Esophagus squamous epithelium (tissue), 5 donors: ENCODE results near the gene KDM1B. TPM values are rescaled to one million over a fixed set of nuclear protein-coding genes. Genes with fewer than 3 reads are reported as not detected.

ENCODE experiments used
- DNase-seq: peaks from one replicate; lab custom pipeline; 2025; lab: John Stamatoyannopoulos, UW
- H3K27ac ChIP-seq, 4 donors: fragments of 200-600 bp; sonication (generic); one replicate each; pipeline ENCODE4 v1.5.1; 2016 to 2019; ENCODE audit warnings: mild to moderate bottlenecking in 1 of 4
- H3K27me3 ChIP-seq, 4 donors: fragments of 200-600 bp; sonication (generic); 1 replicate in 3 of 4; 2 replicates in 1 of 4; pipeline versions ENCODE4 v1.5.1 to v1.6.0; 2017 to 2021; ENCODE audit warnings: antibody characterized with exemption in 1 of 4
- H3K36me3 ChIP-seq, 3 donors: fragments of 200-600 bp; sonication (generic); one replicate each; pipeline ENCODE4 v1.5.1; 2016 to 2019
- H3K4me1 ChIP-seq, 3 donors: fragments of 200-600 bp; sonication (generic); one replicate each; pipeline ENCODE4 v1.5.1; 2017 to 2019
- H3K4me3 ChIP-seq, 4 donors: fragments of 200-600 bp; sonication (generic); 1 replicate in 3 of 4; 2 replicates in 1 of 4; pipeline ENCODE4 v1.5.1; 2016 to 2019; ENCODE audit warnings: mild to moderate bottlenecking in 2 of 4, moderate library complexity in 1 of 4
- H3K9me3 ChIP-seq, 3 donors: fragments of 200-600 bp; sonication (generic); one replicate each; pipeline ENCODE4 v1.5.1; 2016 to 2019
- CTCF ChIP-seq, 6 experiments: fragments of 450-650 bp in 4 of 6; fragments of 200-600 bp in 2 of 6; sonication (generic) in 2 of 6; IDR thresholded peaks; one replicate each; pipeline ENCODE4 v1.5.1; 2016 to 2019; ENCODE audit warnings: antibody characterized with exemption in 6 of 6, mild to moderate bottlenecking in 4 of 6, moderate library complexity in 4 of 6
- POLR2A ChIP-seq, 4 donors: fragments of 450-650 bp; IDR thresholded peaks; one replicate each; pipeline ENCODE4 v1.6.1; 2017; ENCODE audit warnings: antibody characterized with exemption in 4 of 4, mild to moderate bottlenecking in 4 of 4, moderate library complexity in 3 of 4
- WGBS, 2 donors: methylation state at CpG; one replicate each; pipeline ENCODE4 v1.1.5; 2018; 5-methylcytosine and 5-hydroxymethylcytosine counted together
- intact Hi-C: fragments of 100-400 bp; cut with DNase I; formaldehyde crosslinking; loops from one replicate; pipeline ENCODE4 v1.15.0; 2022
- total RNA-seq, 4 donors: library from RNA; depleted of rRNA; stranded (reverse); fragments of >200 nt; gene quantifications; one replicate each; pipeline ENCODE4 v1.1.0, GENCODE V29; 2016
- donor health status: DM: yes; HTN: yes; CAD: no.

Gene KDM1B
- total RNA-seq, 4 donors from 2014 or later, result 12.2 to 24.5 (median 18.2) TPM

GRCh38 chr6:18209539-18210197 lies 54.4 kb downstream of the KDM1B start:
- no peaks in the 10 kb centered on the region for H3K4me1 ChIP-seq
- H3K9me3 ChIP-seq, result no peaks in the 10 kb centered on the region
- no peak overlapping the region for H3K27ac ChIP-seq
- TF ChIP-seq POLR2A (IDR thresholded peaks at IDR 0.05) (no peak), CTCF (IDR thresholded peaks at IDR 0.05) (no peak)
- no peaks in the 10 kb centered on the region for H3K27me3 ChIP-seq
- no peak overlapping the region for H3K4me3 ChIP-seq
- no peak for DNase-seq
- intact Hi-C loops, result no loop called here
- peaks cover under 1 to 72% (median 8%) of the 10 kb centered on the region in 3 donors for H3K36me3 ChIP-seq
- 79 to 81% methylated on average over 12 of the region's 12 CpGs for WGBS, 2 donors

- H3K4me3 ChIP-seq, result no peak overlapping the region
- 85 to 93% methylated on average over 5 of the region's 5 CpGs for WGBS, 2 donors
- TF ChIP-seq CTCF (IDR thresholded peaks at IDR 0.05) (no peak), POLR2A (IDR thresholded peaks at IDR 0.05) (no peak)
- intact Hi-C loops, result no loop called here
- no peak overlapping the region for H3K27ac ChIP-seq
- H3K4me1 ChIP-seq, result no peaks in the 10 kb centered on the region
- no peaks in the 10 kb centered on the region for H3K27me3 ChIP-seq
- peaks cover 5 to 72% (median 5%) of the 10 kb centered on the region in 3 donors for H3K36me3 ChIP-seq
- DNase-seq, result no peak
- no peaks in the 10 kb centered on the region for H3K9me3 ChIP-seq
Measured at GRCh38 chr6:18210707-18211106, 55.5 kb downstream of the KDM1B start.

GRCh38 chr6:18211338-18211737 lies 56.1 kb downstream of the KDM1B start:
- Histone ChIP-seq H3K36me3 (peaks cover 0 to 72% (median 5%) of the 10 kb centered on the region in 3 donors), H3K4me3 (no peak overlapping the region), H3K27ac (no peak overlapping the region), H3K4me1 (no peaks in the 10 kb centered on the region), H3K9me3 (no peaks in the 10 kb centered on the region), H3K27me3 (no peaks in the 10 kb centered on the region)
- no peak for TF ChIP-seq POLR2A (IDR thresholded peaks at IDR 0.05)
- no peak for TF ChIP-seq CTCF (IDR thresholded peaks at IDR 0.05)
- intact Hi-C loops, result no loop called here
- DNase-seq, result no peak
- WGBS, 2 donors, result 88% methylated on average over 6 of the region's 6 CpGs

- TF ChIP-seq CTCF (IDR thresholded peaks at IDR 0.05) (no peak), POLR2A (IDR thresholded peaks at IDR 0.05) (no peak)
- Histone ChIP-seq H3K36me3 (peaks cover 0 to 72% (median 5%) of the 10 kb centered on the region in 3 donors), H3K27me3 (no peaks in the 10 kb centered on the region), H3K9me3 (no peaks in the 10 kb centered on the region), H3K4me3 (no peak overlapping the region), H3K4me1 (no peaks in the 10 kb centered on the region), H3K27ac (no peak overlapping the region)
- no peak for DNase-seq
- intact Hi-C loops, result no loop called here
- 80 to 81% methylated on average over 4 of the region's 4 CpGs for WGBS, 2 donors
Measured at GRCh38 chr6:18212231-18212630, 57.0 kb downstream of the KDM1B start.

- WGBS, 2 donors, result 85 to 88% methylated on average over 9 of the region's 9 CpGs
- Histone ChIP-seq H3K27me3 (no peaks in the 10 kb centered on the region), H3K36me3 (peaks cover 0 to 72% (median 5%) of the 10 kb centered on the region in 3 donors), H3K27ac (no peak overlapping the region), H3K4me1 (no peaks in the 10 kb centered on the region), H3K9me3 (no peaks in the 10 kb centered on the region), H3K4me3 (no peak overlapping the region)
- TF ChIP-seq POLR2A (IDR thresholded peaks at IDR 0.05) (no peak), CTCF (IDR thresholded peaks at IDR 0.05) (no peak)
- DNase-seq, result no peak
- intact Hi-C loops, result no loop called here
Measured at GRCh38 chr6:18213439-18213838, 58.2 kb downstream of the KDM1B start.
